ENCODE measurements around the gene SLC8A1. TPM values are rescaled to one million over a fixed set of nuclear protein-coding genes. Genes with fewer than 3 reads are reported as not detected.

Gene SLC8A1
- total RNA-seq, 2 experiments from 2014 or later = 0.47 to 0.59 TPM

- no peak overlapping the region for H3K27ac ChIP-seq (ENCODE audit: low read depth in 1 of 2, low read length in 2 of 2)
- intact Hi-C loops (cut with DNase I, micrococcal nuclease) = no loop called here
- no peaks in the 10 kb centered on the region for H3K27me3 ChIP-seq (ENCODE audit: control insufficient read depth in 1 of 2, insufficient read depth in 2 of 2, low read length in 2 of 2)
- H3K36me3 Mint-ChIP-seq (ENCODE audit: low read depth) = no peaks in the 10 kb centered on the region
- ChIA-PET POLR2A (no interaction called here), CTCF (no interaction called here)
- H3K27me3 Mint-ChIP-seq = no peaks in the 10 kb centered on the region
- no peak for TF ChIP-seq CTCF (IDR thresholded peaks at IDR 0.05)
- DNase-seq (no peak), ATAC-seq (ENCODE audit: poor library complexity) (no peak)
- no peak overlapping the region for H3K4me3 ChIP-seq (ENCODE audit: low read length)
- H3K27ac Mint-ChIP-seq = no peak overlapping the region
- no peaks in the 10 kb centered on the region for H3K9me3 ChIP-seq (ENCODE audit: control insufficient read depth in 1 of 2, insufficient read depth in 1 of 2, low read length in 2 of 2)
- H3K4me3 Mint-ChIP-seq = no peak overlapping the region
- H3K36me3 ChIP-seq (ENCODE audit: insufficient read depth, low read length) = no peaks in the 10 kb centered on the region
- H3K4me1 Mint-ChIP-seq (ENCODE audit: low read depth) = peaks cover 7% of the 10 kb centered on the region
- H3K9me3 Mint-ChIP-seq = no peaks in the 10 kb centered on the region
- no peaks in the 10 kb centered on the region for H3K4me1 ChIP-seq (ENCODE audit: insufficient read depth, low read length)
Measured at GRCh38 chr2:40287773-40288172, 164.1 kb downstream of the SLC8A1 start.

GRCh38 chr2:40287195-40287594 is 164.7 kb downstream of the SLC8A1 start:
- Histone ChIP-seq H3K4me1 (ENCODE audit: insufficient read depth, low read length) (no peaks in the 10 kb centered on the region), H3K27ac (ENCODE audit: low read depth in 1 of 2, low read length in 2 of 2) (no peak overlapping the region), H3K9me3 (ENCODE audit: control insufficient read depth in 1 of 2, insufficient read depth in 1 of 2, low read length in 2 of 2) (no peaks in the 10 kb centered on the region), H3K27me3 (ENCODE audit: control insufficient read depth in 1 of 2, insufficient read depth in 2 of 2, low read length in 2 of 2) (no peaks in the 10 kb centered on the region), H3K36me3 (ENCODE audit: insufficient read depth, low read length) (no peaks in the 10 kb centered on the region), H3K4me3 (ENCODE audit: low read length) (no peak overlapping the region)
- Mint-ChIP-seq H3K36me3 (ENCODE audit: low read depth) (no peaks in the 10 kb centered on the region), H3K9me3 (no peaks in the 10 kb centered on the region), H3K27me3 (no peaks in the 10 kb centered on the region), H3K4me1 (ENCODE audit: low read depth) (peaks cover 7% of the 10 kb centered on the region), H3K27ac (no peak overlapping the region), H3K4me3 (no peak overlapping the region)
- intact Hi-C loops (cut with DNase I, micrococcal nuclease) = no loop called here
- no peak for DNase-seq
- POLR2A ChIA-PET = no interaction called here
- TF ChIP-seq CTCF (IDR thresholded peaks at IDR 0.05) = no peak
- CTCF ChIA-PET = no interaction called here
- no peak for ATAC-seq (ENCODE audit: poor library complexity)

- no peak for DNase-seq
- ATAC-seq (ENCODE audit: poor library complexity) = no peak
- Mint-ChIP-seq H3K36me3 (ENCODE audit: low read depth) (no peaks in the 10 kb centered on the region), H3K4me1 (ENCODE audit: low read depth) (peaks cover 7% of the 10 kb centered on the region), H3K4me3 (no peak overlapping the region), H3K9me3 (no peaks in the 10 kb centered on the region), H3K27me3 (no peaks in the 10 kb centered on the region), H3K27ac (no peak overlapping the region)
- POLR2A ChIA-PET = no interaction called here
- Histone ChIP-seq H3K36me3 (ENCODE audit: insufficient read depth, low read length) (no peaks in the 10 kb centered on the region), H3K27ac (ENCODE audit: low read depth in 1 of 2, low read length in 2 of 2) (no peak overlapping the region), H3K4me3 (ENCODE audit: low read length) (no peak overlapping the region), H3K27me3 (ENCODE audit: control insufficient read depth in 1 of 2, insufficient read depth in 2 of 2, low read length in 2 of 2) (no peaks in the 10 kb centered on the region), H3K9me3 (ENCODE audit: control insufficient read depth in 1 of 2, insufficient read depth in 1 of 2, low read length in 2 of 2) (no peaks in the 10 kb centered on the region), H3K4me1 (ENCODE audit: insufficient read depth, low read length) (no peaks in the 10 kb centered on the region)
- CTCF ChIA-PET = no interaction called here
- intact Hi-C loops (cut with DNase I, micrococcal nuclease) = no loop called here
- no peak for TF ChIP-seq CTCF (IDR thresholded peaks at IDR 0.05)
Measured at GRCh38 chr2:40286721-40287120, 165.2 kb downstream of the SLC8A1 start.
